Endodermal cell (in vitro differentiated cells): ENCODE measurements around the gene DNASE1L1. TPM values are rescaled to one million over a fixed set of nuclear protein-coding genes. Genes with fewer than 3 reads are reported as not detected.

Source experiments
- DNase-seq: peaks from one replicate; pipeline ENCODE4 v3.0.0-alpha.2; 2017
- H3K27ac ChIP-seq: 2 replicates; pipeline ENCODE4 v1.5.1; 2013; ENCODE audit warnings: mild to moderate bottlenecking, low read depth, low read length, moderate library complexity
- H3K27me3 ChIP-seq: 2 replicates; pipeline ENCODE4 v1.6.1; 2013; ENCODE audit warnings: mild to moderate bottlenecking, low read length, moderate library complexity; ENCODE audit not compliant: insufficient read depth, control insufficient read depth, poor library complexity, severe bottlenecking
- H3K36me3 ChIP-seq: 2 replicates; pipeline ENCODE4 v1.7.0; 2013; ENCODE audit warnings: mild to moderate bottlenecking, low read length, moderate library complexity; ENCODE audit not compliant: control insufficient read depth, insufficient read depth
- H3K4me1 ChIP-seq: one replicate; pipeline ENCODE4 v1.7.0; 2013; ENCODE audit warnings: low read length; ENCODE audit not compliant: control insufficient read depth, insufficient read depth
- H3K4me3 ChIP-seq: 2 replicates; pipeline ENCODE4 v1.5.1; 2013; ENCODE audit warnings: mild to moderate bottlenecking, low read length, moderate library complexity
- H3K9ac ChIP-seq: 2 replicates; pipeline ENCODE4 v1.6.1; 2013; ENCODE audit warnings: mild to moderate bottlenecking, low read length, moderate library complexity; ENCODE audit not compliant: poor library complexity, severe bottlenecking; ENCODE audit errors: extremely low read depth
- H3K9me3 ChIP-seq: 2 replicates; pipeline ENCODE4 v1.6.1; 2013; ENCODE audit warnings: mild to moderate bottlenecking, low read length, moderate library complexity; ENCODE audit not compliant: control insufficient read depth
- H3K27ac Mint-ChIP-seq: 2 replicates; pipeline ENCODE4 v1.8.0; 2020; ENCODE audit warnings: mixed read lengths
- H3K27me3 Mint-ChIP-seq: 2 replicates; pipeline ENCODE4 v1.8.0; 2021; ENCODE audit warnings: mild to moderate bottlenecking, mixed read lengths; ENCODE audit not compliant: insufficient read depth
- H3K36me3 Mint-ChIP-seq: 2 replicates; pipeline ENCODE4 v1.8.0; 2020; ENCODE audit warnings: low read depth, mixed read lengths
- H3K4me1 Mint-ChIP-seq: 2 replicates; pipeline ENCODE4 v1.8.0; 2020; ENCODE audit warnings: mixed read lengths
- H3K4me3 Mint-ChIP-seq: 2 replicates; pipeline ENCODE4 v1.8.0; 2020; ENCODE audit warnings: mild to moderate bottlenecking, moderate library complexity, mixed read lengths
- H3K9me3 Mint-ChIP-seq: 2 replicates; pipeline ENCODE4 v1.8.0; 2020; ENCODE audit warnings: mild to moderate bottlenecking, mixed read lengths
- WGBS, 2 experiments: methylation state at CpG; one replicate each; pipeline versions ENCODE4 v1.1.5 to v1.1.7; 2013; ENCODE audit warnings: missing lambda C conversion rate in 2 of 2, mixed read lengths in 1 of 2; ENCODE audit not compliant: insufficient coverage in 1 of 2, insufficient read length in 1 of 2; 5-methylcytosine and 5-hydroxymethylcytosine counted together
- total RNA-seq, 2 donors: library from RNA; stranded (reverse); fragmentation: NEBNext Ultra II Directional in 1 of 2; extraction: Animal tissue kit (Norgen Biotek cat#: 25700) in 1 of 2; gene quantifications; 2 replicates in 1 of 2; 3 replicates in 1 of 2; pipeline ENCODE4 v1.2.1, GENCODE V29; 2021
- TF ChIP-seq, protein P1 (sequence below): fragments of 200-600 bp; sonication (generic); conservative IDR thresholded peaks from 2 replicates; pipeline ENCODE4 v1.5.0; 2021; ENCODE audit warnings: antibody characterized with exemption, mild to moderate bottlenecking

DNASE1L1 gene
- total RNA-seq, 2 donors from 2014 or later: 13.8 to 17.0 TPM

DNA sequence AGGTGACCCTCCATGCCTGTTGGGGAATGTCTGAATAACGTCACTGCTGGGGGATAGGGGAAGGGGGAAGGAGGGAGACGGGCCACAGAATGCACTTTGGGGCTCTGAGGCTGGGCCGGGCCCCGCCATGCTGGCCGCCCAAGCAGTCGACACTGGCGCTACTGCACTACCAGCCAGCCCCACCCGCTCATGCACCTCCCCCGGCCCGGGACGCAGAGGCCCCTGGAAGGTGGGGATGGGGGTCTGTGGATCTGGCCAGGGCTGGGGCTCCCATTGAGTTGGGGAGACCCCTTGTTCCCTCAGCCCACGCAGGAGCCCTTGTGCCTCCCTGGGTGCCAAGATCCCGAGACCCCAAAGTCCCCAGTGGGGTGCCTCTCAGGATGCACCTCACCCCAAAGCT is 52.5 kb downstream of the DNASE1L1 start:
- Histone ChIP-seq H3K27me3 (no peaks in the 10 kb centered on the region), H3K9ac (no peak overlapping the region), H3K36me3 (peaks cover 58% of the 10 kb centered on the region), H3K27ac (no peak overlapping the region), H3K4me3 (no peak overlapping the region), H3K4me1 (no peaks in the 10 kb centered on the region), H3K9me3 (no peaks in the 10 kb centered on the region)
- H3K36me3 Mint-ChIP-seq: peaks cover 47% of the 10 kb centered on the region
- no peaks in the 10 kb centered on the region for H3K27me3 Mint-ChIP-seq
- peaks cover 50% of the 10 kb centered on the region for H3K9me3 Mint-ChIP-seq
- TF ChIP-seq, protein P1, sequence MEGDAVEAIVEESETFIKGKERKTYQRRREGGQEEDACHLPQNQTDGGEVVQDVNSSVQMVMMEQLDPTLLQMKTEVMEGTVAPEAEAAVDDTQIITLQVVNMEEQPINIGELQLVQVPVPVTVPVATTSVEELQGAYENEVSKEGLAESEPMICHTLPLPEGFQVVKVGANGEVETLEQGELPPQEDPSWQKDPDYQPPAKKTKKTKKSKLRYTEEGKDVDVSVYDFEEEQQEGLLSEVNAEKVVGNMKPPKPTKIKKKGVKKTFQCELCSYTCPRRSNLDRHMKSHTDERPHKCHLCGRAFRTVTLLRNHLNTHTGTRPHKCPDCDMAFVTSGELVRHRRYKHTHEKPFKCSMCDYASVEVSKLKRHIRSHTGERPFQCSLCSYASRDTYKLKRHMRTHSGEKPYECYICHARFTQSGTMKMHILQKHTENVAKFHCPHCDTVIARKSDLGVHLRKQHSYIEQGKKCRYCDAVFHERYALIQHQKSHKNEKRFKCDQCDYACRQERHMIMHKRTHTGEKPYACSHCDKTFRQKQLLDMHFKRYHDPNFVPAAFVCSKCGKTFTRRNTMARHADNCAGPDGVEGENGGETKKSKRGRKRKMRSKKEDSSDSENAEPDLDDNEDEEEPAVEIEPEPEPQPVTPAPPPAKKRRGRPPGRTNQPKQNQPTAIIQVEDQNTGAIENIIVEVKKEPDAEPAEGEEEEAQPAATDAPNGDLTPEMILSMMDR: no peak
- no peak for DNase-seq
- H3K4me3 Mint-ChIP-seq: no peak overlapping the region
- whole genome bisulfite sequencing, 2 experiments: 94% methylated on average over 13 of the region's 13 CpGs; no CpG with 5 or more reads in 1 of the 2 experiments
- no peaks in the 10 kb centered on the region for H3K4me1 Mint-ChIP-seq
- no peak overlapping the region for H3K27ac Mint-ChIP-seq

DNA sequence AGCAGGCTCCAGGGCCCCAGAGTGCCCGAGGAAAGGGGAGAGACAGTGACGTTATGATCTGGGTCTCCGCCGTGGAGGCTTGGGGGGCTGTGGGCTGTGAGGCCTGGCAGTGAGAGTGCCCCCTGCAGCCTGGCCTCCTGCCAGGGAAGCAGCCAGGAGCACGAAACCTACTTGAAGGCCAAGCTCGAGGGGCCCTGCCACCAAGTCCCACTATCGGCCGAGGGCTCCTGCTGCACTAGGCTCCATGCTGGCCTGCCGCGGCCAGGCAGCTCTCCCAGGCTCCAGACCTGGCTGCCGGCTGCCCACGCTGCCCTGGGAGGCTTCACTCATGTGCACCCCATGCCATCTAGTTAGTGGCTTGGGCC is 53.3 kb downstream of the DNASE1L1 start:
- H3K9me3 ChIP-seq: no peaks in the 10 kb centered on the region

DNA sequence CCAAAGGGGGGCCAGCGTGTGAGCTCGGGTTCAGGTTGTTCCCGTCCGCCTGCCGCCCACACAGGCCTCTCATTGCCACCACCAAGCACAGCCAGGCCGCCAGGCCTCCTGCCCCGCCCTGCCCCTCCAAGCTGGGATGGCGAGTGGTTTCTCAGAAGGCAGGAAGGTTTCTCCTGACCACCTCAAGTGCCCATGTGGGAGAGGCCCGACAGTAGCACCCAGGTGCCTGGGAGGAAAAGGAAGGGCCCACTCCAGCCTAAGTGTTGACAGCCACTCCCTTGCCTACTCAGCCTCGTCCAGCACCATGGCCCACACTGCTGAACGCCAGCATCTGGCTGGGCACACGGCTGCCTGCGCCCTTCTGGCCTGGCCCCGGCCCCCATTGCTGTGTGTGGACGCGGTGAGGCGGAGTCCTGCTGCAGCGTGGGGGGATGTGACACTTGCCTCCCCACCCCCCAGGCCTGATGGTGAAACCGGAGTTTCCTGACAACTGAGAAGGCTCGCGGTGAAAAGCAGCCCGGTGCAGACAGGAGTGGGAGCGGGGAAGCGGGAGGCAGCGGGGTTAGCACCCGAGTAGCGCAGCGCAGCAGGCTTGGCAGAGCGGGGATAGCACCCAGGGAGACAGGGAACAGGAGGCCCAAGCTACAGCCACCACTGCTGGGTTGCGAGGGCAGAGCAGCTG is 53.8 kb downstream of the DNASE1L1 start:
- H3K4me1 Mint-ChIP-seq: no peaks in the 10 kb centered on the region
- H3K4me3 Mint-ChIP-seq: no peak overlapping the region
- Histone ChIP-seq H3K9me3 (no peaks in the 10 kb centered on the region), H3K4me3 (no peak overlapping the region), H3K27ac (no peak overlapping the region), H3K9ac (no peak overlapping the region), H3K27me3 (no peaks in the 10 kb centered on the region), H3K4me1 (no peaks in the 10 kb centered on the region), H3K36me3 (peaks cover 64% of the 10 kb centered on the region)
- no peak for DNase-seq
- no peak overlapping the region for H3K27ac Mint-ChIP-seq
- no peaks in the 10 kb centered on the region for H3K27me3 Mint-ChIP-seq
- TF ChIP-seq, protein P1: no peak
- WGBS, 2 experiments: 96% methylated on average over 4 to 29 of the region's 30 CpGs
- peaks cover 44% of the 10 kb centered on the region for H3K9me3 Mint-ChIP-seq
- H3K36me3 Mint-ChIP-seq: peaks cover 39% of the 10 kb centered on the region

More for the DNA sequence above, 53.3 kb downstream of the DNASE1L1 start:
- WGBS, 2 experiments: 90 to 93% methylated on average over 9 to 12 of the region's 12 CpGs
- H3K36me3 ChIP-seq: peaks cover 59% of the 10 kb centered on the region
- no peak for DNase-seq
- TF ChIP-seq, protein P1: no peak
- H3K9ac ChIP-seq: no peak overlapping the region
- no peaks in the 10 kb centered on the region for H3K27me3 ChIP-seq
- Mint-ChIP-seq H3K27ac (no peak overlapping the region), H3K27me3 (no peaks in the 10 kb centered on the region), H3K4me3 (no peak overlapping the region), H3K4me1 (no peaks in the 10 kb centered on the region), H3K9me3 (peaks cover 43% of the 10 kb centered on the region), H3K36me3 (peaks cover 42% of the 10 kb centered on the region)
- H3K4me3 ChIP-seq: no peak overlapping the region
- no peaks in the 10 kb centered on the region for H3K4me1 ChIP-seq
- H3K27ac ChIP-seq: no peak overlapping the region
